ENCODE measurements around the gene GNAT1.

GNAT1 gene

DNA sequence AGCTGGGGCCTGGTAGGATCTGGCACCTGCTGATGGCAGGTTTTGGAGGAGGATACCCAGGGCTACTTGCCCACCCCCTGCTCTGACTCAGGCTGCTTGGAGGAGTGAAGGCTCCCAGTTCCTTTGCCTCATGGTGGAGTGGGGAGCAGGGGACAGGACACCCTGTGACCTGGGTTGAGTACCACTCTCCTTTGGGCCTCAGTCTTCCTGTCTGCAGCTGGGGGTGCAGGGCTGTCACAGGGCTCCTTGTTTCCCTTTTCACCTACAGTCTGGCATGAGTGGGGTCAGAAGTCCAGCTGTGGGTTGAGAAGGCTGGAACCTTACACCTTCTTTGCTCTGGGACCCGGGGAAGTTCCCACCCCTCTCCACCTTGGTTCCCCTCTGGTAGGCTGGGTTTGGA, 21.6 kb upstream of the GNAT1 start:
- Histone ChIP-seq H3K9me3 (ENCODE audit: control insufficient read depth, low read length) (no peaks in the 10 kb centered on the region), H3K36me3 (ENCODE audit: control insufficient read depth, insufficient read depth, low read length) (peaks cover 9% of the 10 kb centered on the region), H3K4me1 (ENCODE audit: control insufficient read depth, insufficient read depth, low read length, poor library complexity, severe bottlenecking) (peaks cover 42% of the 10 kb centered on the region), H3K27ac (ENCODE audit: low read depth, low read length, severe bottlenecking) (no peak overlapping the region), H3K4me3 (ENCODE audit: extremely low read depth, insufficient read depth, low read length, poor library complexity, severe bottlenecking) (no peak overlapping the region)
- 100% methylated on average over 1 of the region's 1 CpG; no CpG with 5 or more reads in 1 of the 2 experiments for WGBS, 2 experiments (ENCODE audit: insufficient coverage in 2 of 2)

DNA sequence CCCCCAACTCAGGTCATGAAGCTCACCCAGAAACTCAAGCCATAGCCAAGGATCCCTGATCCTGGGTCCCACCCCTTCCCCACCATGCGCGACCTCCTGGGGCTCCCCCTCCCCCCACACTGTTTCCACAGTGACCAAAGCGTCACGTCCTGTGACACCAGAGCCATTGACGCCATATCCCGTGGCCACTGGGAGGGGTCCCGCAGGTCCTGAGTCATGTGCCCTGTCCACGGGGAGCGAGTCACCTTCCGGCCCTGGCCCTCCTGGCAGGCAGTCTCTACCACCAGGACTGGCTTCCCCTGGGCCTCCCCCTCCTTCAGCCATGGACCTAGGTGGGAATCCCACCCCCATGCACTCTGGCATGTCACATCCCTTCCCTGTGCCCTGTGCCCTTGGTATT, 20.7 kb upstream of the GNAT1 start:
- Histone ChIP-seq H3K9me3 (ENCODE audit: control insufficient read depth, low read length) (no peaks in the 10 kb centered on the region), H3K36me3 (ENCODE audit: control insufficient read depth, insufficient read depth, low read length) (peaks cover 15% of the 10 kb centered on the region), H3K27ac (ENCODE audit: low read depth, low read length, severe bottlenecking) (no peak overlapping the region), H3K4me1 (ENCODE audit: control insufficient read depth, insufficient read depth, low read length, poor library complexity, severe bottlenecking) (peaks cover 34% of the 10 kb centered on the region), H3K4me3 (ENCODE audit: extremely low read depth, insufficient read depth, low read length, poor library complexity, severe bottlenecking) (no peak overlapping the region)
- 89 to 92% methylated on average over 6 to 10 of the region's 10 CpGs for WGBS, 2 experiments (ENCODE audit: insufficient coverage in 2 of 2)

DNA sequence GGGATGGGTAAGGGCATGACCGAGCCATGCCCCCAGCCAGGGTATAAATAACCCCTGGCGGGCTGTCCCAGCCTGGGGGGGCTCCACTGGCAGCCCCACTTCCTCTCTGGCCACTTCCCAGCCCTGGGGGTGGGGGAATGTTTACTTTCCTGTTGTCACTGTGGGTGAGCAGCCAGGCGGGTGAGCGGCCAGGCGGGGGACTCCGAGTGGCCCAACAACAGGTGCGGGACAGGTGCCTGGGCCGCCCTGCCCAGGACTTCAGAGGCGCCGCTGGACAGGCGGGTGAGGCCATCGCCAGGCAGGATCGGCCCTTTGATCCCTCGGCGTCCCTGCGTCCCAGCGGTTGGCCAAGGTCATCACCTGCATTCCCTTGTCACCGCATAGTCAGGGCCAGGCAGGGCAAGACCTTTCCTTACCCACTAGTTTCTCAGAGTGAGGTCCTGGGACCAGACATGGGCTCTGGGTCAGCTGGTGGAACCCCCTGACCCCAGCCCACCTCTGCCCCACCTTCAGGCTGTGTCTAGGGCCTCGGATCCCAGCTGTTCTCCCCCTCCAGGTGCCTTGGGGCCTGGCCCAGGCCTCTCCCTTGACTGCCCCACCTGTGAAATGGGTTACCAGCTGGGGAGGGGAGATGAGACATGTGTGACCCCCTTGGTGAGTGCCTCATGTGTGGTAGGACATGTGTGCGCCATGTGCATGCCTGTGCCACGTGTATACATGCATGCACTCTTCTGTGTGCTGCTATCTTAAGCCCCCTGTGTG, 19.7 kb upstream of the GNAT1 start:
- Histone ChIP-seq H3K36me3 (ENCODE audit: control insufficient read depth, insufficient read depth, low read length) (peaks cover 26% of the 10 kb centered on the region), H3K9me3 (ENCODE audit: control insufficient read depth, low read length) (no peaks in the 10 kb centered on the region), H3K4me1 (ENCODE audit: control insufficient read depth, insufficient read depth, low read length, poor library complexity, severe bottlenecking) (peaks cover 24% of the 10 kb centered on the region), H3K27ac (ENCODE audit: low read depth, low read length, severe bottlenecking) (no peak overlapping the region), H3K4me3 (ENCODE audit: extremely low read depth, insufficient read depth, low read length, poor library complexity, severe bottlenecking) (no peak overlapping the region)
- WGBS, 2 experiments (ENCODE audit: insufficient coverage in 2 of 2): 97% methylated on average over 14 to 16 of the region's 21 CpGs

GRCh38 chr3:50172626-50173220, 18.7 kb upstream of the GNAT1 start:
- peaks cover 14% of the 10 kb centered on the region for H3K4me1 ChIP-seq (ENCODE audit: control insufficient read depth, insufficient read depth, low read length, poor library complexity, severe bottlenecking)
- H3K27ac ChIP-seq (ENCODE audit: low read depth, low read length, severe bottlenecking): no peak overlapping the region
- H3K9me3 ChIP-seq (ENCODE audit: control insufficient read depth, low read length): no peaks in the 10 kb centered on the region
- H3K4me3 ChIP-seq (ENCODE audit: extremely low read depth, insufficient read depth, low read length, poor library complexity, severe bottlenecking): no peak overlapping the region
- WGBS, 2 experiments (ENCODE audit: insufficient coverage in 2 of 2): 91 to 97% methylated on average over 6 of the region's 8 CpGs
- H3K36me3 ChIP-seq (ENCODE audit: control insufficient read depth, insufficient read depth, low read length): peaks cover 26% of the 10 kb centered on the region

- no peak overlapping the region for H3K4me3 ChIP-seq (ENCODE audit: extremely low read depth, insufficient read depth, low read length, poor library complexity, severe bottlenecking)
- no peaks in the 10 kb centered on the region for H3K9me3 ChIP-seq (ENCODE audit: control insufficient read depth, low read length)
- H3K4me1 ChIP-seq (ENCODE audit: control insufficient read depth, insufficient read depth, low read length, poor library complexity, severe bottlenecking): peaks cover 11% of the 10 kb centered on the region
- 91 to 95% methylated on average over 24 to 29 of the region's 29 CpGs for WGBS, 2 experiments (ENCODE audit: insufficient coverage in 2 of 2)
- H3K27ac ChIP-seq (ENCODE audit: low read depth, low read length, severe bottlenecking): no peak overlapping the region
- H3K36me3 ChIP-seq (ENCODE audit: control insufficient read depth, insufficient read depth, low read length): peaks cover 26% of the 10 kb centered on the region
Measured at GRCh38 chr3:50173685-50174516, 17.5 kb upstream of the GNAT1 start.

- WGBS, 2 experiments (ENCODE audit: insufficient coverage in 2 of 2): 92% methylated on average over 3 to 6 of the region's 7 CpGs
- Histone ChIP-seq H3K9me3 (ENCODE audit: control insufficient read depth, low read length) (no peaks in the 10 kb centered on the region), H3K36me3 (ENCODE audit: control insufficient read depth, insufficient read depth, low read length) (peaks cover 26% of the 10 kb centered on the region), H3K4me3 (ENCODE audit: extremely low read depth, insufficient read depth, low read length, poor library complexity, severe bottlenecking) (no peak overlapping the region), H3K4me1 (ENCODE audit: control insufficient read depth, insufficient read depth, low read length, poor library complexity, severe bottlenecking) (peaks cover 11% of the 10 kb centered on the region), H3K27ac (ENCODE audit: low read depth, low read length, severe bottlenecking) (no peak overlapping the region)
Measured at GRCh38 chr3:50174517-50174895, 16.9 kb upstream of the GNAT1 start.

DNA sequence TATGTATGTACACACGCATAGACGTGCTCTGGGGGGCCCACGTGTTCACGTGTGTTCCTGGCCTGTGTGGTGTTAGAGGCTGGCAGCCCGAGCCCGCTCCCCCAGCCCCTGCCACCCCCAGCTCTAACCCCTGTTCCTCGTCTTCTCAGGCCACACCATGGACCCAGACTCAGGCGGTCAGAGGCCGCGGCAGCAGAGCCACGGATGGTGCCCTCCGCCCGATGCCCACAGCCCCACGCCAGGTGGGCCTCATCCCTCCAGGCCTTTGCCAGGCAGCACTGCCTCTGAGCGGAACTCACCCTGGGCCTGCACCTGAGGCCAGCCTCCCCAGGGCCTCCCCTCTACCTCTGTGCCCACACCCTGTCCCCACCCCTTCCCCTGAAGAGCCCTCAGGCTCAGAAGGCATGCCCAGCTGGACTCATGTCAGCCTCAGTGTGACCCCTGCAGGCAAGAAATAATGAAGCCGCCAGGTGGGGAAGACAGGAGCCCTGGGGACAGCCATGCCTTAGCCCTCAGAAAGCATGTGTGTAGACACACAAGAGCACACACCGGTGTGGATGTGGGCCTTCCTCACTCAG, 16.4 kb upstream of the GNAT1 start:
- no peaks in the 10 kb centered on the region for H3K9me3 ChIP-seq (ENCODE audit: control insufficient read depth, low read length)
- H3K4me3 ChIP-seq (ENCODE audit: extremely low read depth, insufficient read depth, low read length, poor library complexity, severe bottlenecking): no peak overlapping the region
- H3K27ac ChIP-seq (ENCODE audit: low read depth, low read length, severe bottlenecking): no peak overlapping the region
- WGBS, 2 experiments (ENCODE audit: insufficient coverage in 2 of 2): 99% methylated on average over 13 to 14 of the region's 17 CpGs
- peaks cover 26% of the 10 kb centered on the region for H3K36me3 ChIP-seq (ENCODE audit: control insufficient read depth, insufficient read depth, low read length)
- H3K4me1 ChIP-seq (ENCODE audit: control insufficient read depth, insufficient read depth, low read length, poor library complexity, severe bottlenecking): peaks cover 11% of the 10 kb centered on the region

DNA sequence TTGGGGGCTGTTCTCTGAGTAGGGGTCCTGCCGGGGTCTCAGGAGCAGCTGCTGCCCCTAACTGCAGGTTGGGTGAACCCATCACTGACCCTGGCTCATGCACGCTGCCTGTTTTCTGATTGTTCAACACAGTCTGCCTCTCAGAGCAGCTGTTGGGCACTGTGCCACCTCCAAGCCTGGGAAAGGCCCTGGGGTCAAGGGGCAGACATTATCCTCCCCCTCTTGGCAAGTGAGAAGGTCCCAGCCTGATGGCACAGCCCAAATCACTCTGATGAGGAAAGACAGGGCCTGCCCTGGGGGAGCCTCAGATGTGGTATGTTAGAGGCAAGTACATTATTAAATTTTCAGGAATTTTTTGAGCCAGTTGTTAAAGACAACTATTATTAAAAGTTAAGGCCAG, 14.1 kb upstream of the GNAT1 start:
- Histone ChIP-seq H3K27ac (ENCODE audit: low read depth, low read length, severe bottlenecking) (no peak overlapping the region), H3K4me3 (ENCODE audit: extremely low read depth, insufficient read depth, low read length, poor library complexity, severe bottlenecking) (no peak overlapping the region), H3K36me3 (ENCODE audit: control insufficient read depth, insufficient read depth, low read length) (peaks cover 26% of the 10 kb centered on the region), H3K9me3 (ENCODE audit: control insufficient read depth, low read length) (no peaks in the 10 kb centered on the region), H3K4me1 (ENCODE audit: control insufficient read depth, insufficient read depth, low read length, poor library complexity, severe bottlenecking) (peaks cover 3% of the 10 kb centered on the region)
- 93% methylated on average over 2 of the region's 2 CpGs for WGBS, 2 experiments (ENCODE audit: insufficient coverage in 2 of 2)

GRCh38 chr3:50179710-50180109, 11.7 kb upstream of the GNAT1 start:
- Histone ChIP-seq H3K27ac (ENCODE audit: low read depth, low read length, severe bottlenecking) (no peak overlapping the region), H3K4me1 (ENCODE audit: control insufficient read depth, insufficient read depth, low read length, poor library complexity, severe bottlenecking) (peaks cover 4% of the 10 kb centered on the region), H3K9me3 (ENCODE audit: control insufficient read depth, low read length) (no peaks in the 10 kb centered on the region), H3K36me3 (ENCODE audit: control insufficient read depth, insufficient read depth, low read length) (peaks cover 18% of the 10 kb centered on the region), H3K4me3 (ENCODE audit: extremely low read depth, insufficient read depth, low read length, poor library complexity, severe bottlenecking) (no peak overlapping the region)
- no CpG with 5 or more reads among the region's 2 CpGs for WGBS, 2 experiments (ENCODE audit: insufficient coverage in 2 of 2)

GRCh38 chr3:50181985-50182384, 9.4 kb upstream of the GNAT1 start:
- Histone ChIP-seq H3K4me1 (ENCODE audit: control insufficient read depth, insufficient read depth, low read length, poor library complexity, severe bottlenecking) (peaks cover 4% of the 10 kb centered on the region), H3K36me3 (ENCODE audit: control insufficient read depth, insufficient read depth, low read length) (peaks cover 7% of the 10 kb centered on the region), H3K9me3 (ENCODE audit: control insufficient read depth, low read length) (no peaks in the 10 kb centered on the region), H3K4me3 (ENCODE audit: extremely low read depth, insufficient read depth, low read length, poor library complexity, severe bottlenecking) (no peak overlapping the region), H3K27ac (ENCODE audit: low read depth, low read length, severe bottlenecking) (peak overlapping the region; percentile 10)
- 96 to 98% methylated on average over 5 of the region's 5 CpGs for WGBS, 2 experiments (ENCODE audit: insufficient coverage in 2 of 2)
